DND-41 (cell line): ENCODE measurements around the gene USP19.

Experiments
- CTCF ChIP-seq: IDR thresholded peaks from 2 replicates; pipeline ENCODE4 v1.5.1; 2012; ENCODE audit warnings: borderline replicate concordance, low read length, moderate library complexity, mild to moderate bottlenecking; ENCODE audit not compliant: poor library complexity, severe bottlenecking; ENCODE audit errors: extremely low read depth
- EZH2 ChIP-seq: IDR thresholded peaks from 3 replicates; pipeline ENCODE4 v1.6.1; 2012; ENCODE audit warnings: borderline replicate concordance, low read depth, mild to moderate bottlenecking, moderate library complexity, low read length, inconsistent platforms; ENCODE audit not compliant: severe bottlenecking

GRCh38 chr3:49133226-49133951 is 12.8 kb upstream of the USP19 start:
- TF ChIP-seq CTCF (no peak), EZH2 (no peak)
